Brain microvascular endothelial cell (primary cell): ENCODE measurements around the gene APOM.

Experiments used
- DNase-seq: peaks from one replicate; pipeline ENCODE4 v3.0.0-alpha.2; 2020
- H3K27ac ChIP-seq: fragments of 250-450 bp; sonication (Bioruptor Pico); 2 replicates; pipeline ENCODE4 v1.5.1; 2020; ENCODE audit warnings: mild to moderate bottlenecking, moderate library complexity
- H3K27me3 ChIP-seq: fragments of 250-450 bp; sonication (Bioruptor Pico); replicated peaks from 2 replicates; pipeline ENCODE4 v1.5.1; 2020; ENCODE audit warnings: mild to moderate bottlenecking
- H3K36me3 ChIP-seq: fragments of 250-450 bp; sonication (Bioruptor Pico); replicated peaks from 2 replicates; pipeline ENCODE4 v1.5.1; 2020; ENCODE audit warnings: mild to moderate bottlenecking
- H3K4me3 ChIP-seq: 2 replicates; pipeline ENCODE4 v1.5.1; 2011; ENCODE audit warnings: low read depth, mild to moderate bottlenecking, control low read depth, low read length, moderate library complexity
- CTCF ChIP-seq: IDR thresholded peaks from 2 replicates; pipeline ENCODE4 v1.5.1; 2011; ENCODE audit warnings: low read depth, mild to moderate bottlenecking, moderate library complexity, low read length, control low read depth, inconsistent platforms; ENCODE audit errors: missing control alignments
- in situ Hi-C: cut with HindIII; loops from 2 replicates; pipeline ENCODE4 v1.10.0; 2017; ENCODE audit warnings: low sequenced_read_pairs, low pct_ligation_motif_present

Gene APOM

GRCh38 chr6:31629014-31629413 lies 26.7 kb upstream of the APOM start:
- no peak overlapping the region for H3K4me3 ChIP-seq
- H3K27ac ChIP-seq = no peak overlapping the region
- DNase-seq = no peak
- peaks cover 99% of the 10 kb centered on the region for H3K36me3 ChIP-seq
- in situ Hi-C loops = no loop called here
- TF ChIP-seq CTCF = no peak
- no peaks in the 10 kb centered on the region for H3K27me3 ChIP-seq

GRCh38 chr6:31630177-31630934 lies 25.3 kb upstream of the APOM start:
- no peak overlapping the region for H3K4me3 ChIP-seq
- no peak overlapping the region for H3K27ac ChIP-seq
- no peak for DNase-seq
- in situ Hi-C loops = no loop called here
- TF ChIP-seq CTCF = no peak
- no peaks in the 10 kb centered on the region for H3K27me3 ChIP-seq
- peaks cover 99% of the 10 kb centered on the region for H3K36me3 ChIP-seq

- no peaks in the 10 kb centered on the region for H3K27me3 ChIP-seq
- no peak for TF ChIP-seq CTCF
Observed at GRCh38 chr6:31631209-31631608, 24.5 kb upstream of the APOM start.

GRCh38 chr6:31631681-31632278 lies 23.9 kb upstream of the APOM start:
- Histone ChIP-seq H3K36me3 (peaks cover 97% of the 10 kb centered on the region), H3K27me3 (no peaks in the 10 kb centered on the region), H3K27ac (no peak overlapping the region), H3K4me3 (no peak overlapping the region)
- no peak for TF ChIP-seq CTCF
- in situ Hi-C loops = no loop called here
- no peak for DNase-seq

More at GRCh38 chr6:31631209-31631608, 24.5 kb upstream of the APOM start:
- DNase-seq = no peak
- in situ Hi-C loops = no loop called here
- peaks cover 99% of the 10 kb centered on the region for H3K36me3 ChIP-seq
- H3K27ac ChIP-seq = no peak overlapping the region
- no peak overlapping the region for H3K4me3 ChIP-seq

GRCh38 chr6:31632279-31632946 lies 23.3 kb upstream of the APOM start:
- H3K36me3 ChIP-seq = peaks cover 97% of the 10 kb centered on the region
- TF ChIP-seq CTCF = no peak
- in situ Hi-C loops = no loop called here

More at GRCh38 chr6:31632279-31632946, 23.3 kb upstream of the APOM start:
- no peak for DNase-seq
- H3K27ac ChIP-seq = no peak overlapping the region
- H3K27me3 ChIP-seq = no peaks in the 10 kb centered on the region
- no peak overlapping the region for H3K4me3 ChIP-seq
